HepG2 (cell line): ENCODE measurements around the gene CDC42EP5. TPM values are rescaled to one million over a fixed set of nuclear protein-coding genes. Genes with fewer than 3 reads are reported as not detected.
A peak's percentile ranks its signal among the peaks of the same experiment; 100 is the strongest.

Source experiments
- AHDC1 ChIP-seq: sonication (generic); formaldehyde crosslinking; IDR thresholded peaks from 2 replicates; pipeline ENCODE4 v1.5.1; 2020; ENCODE audit warnings: mild to moderate bottlenecking, missing genetic modification reagents, borderline replicate concordance
- BORCS8-MEF2B ChIP-seq: sonication (generic); formaldehyde crosslinking; IDR thresholded peaks from 2 replicates; pipeline ENCODE4 v1.8.0; 2022; ENCODE audit warnings: mild to moderate bottlenecking, missing genetic modification reagents
- DNMT1 ChIP-seq: sonication (generic); formaldehyde crosslinking; IDR thresholded peaks from 2 replicates; pipeline ENCODE4 v1.5.1; 2020; ENCODE audit warnings: mild to moderate bottlenecking, missing genetic modification reagents
- FOXP1 ChIP-seq, 2 experiments: fragments of 450-650 bp in 1 of 2; IDR thresholded peaks; 2 replicates each; pipeline ENCODE4 v1.6.1; 2017 to 2018; ENCODE audit warnings: antibody characterized with exemption in 1 of 2
- HNRNPH1 ChIP-seq: fragments of 200-400 bp; formaldehyde crosslinking; optimal IDR thresholded peaks from 2 replicates; pipeline ENCODE3; 2017; ENCODE audit warnings: mild to moderate bottlenecking, low read depth, low read length
- HOMEZ ChIP-seq: IDR thresholded peaks from 2 replicates; pipeline ENCODE4 v1.6.1; 2016; ENCODE audit warnings: low read depth
- MATR3 ChIP-seq: sonication (generic); formaldehyde crosslinking; IDR thresholded peaks from 2 replicates; pipeline ENCODE4 v1.4.0; 2020; ENCODE audit warnings: missing genetic modification reagents
- MAX ChIP-seq: IDR thresholded peaks from 2 replicates; pipeline ENCODE4 v1.6.1; 2012; ENCODE audit warnings: inconsistent platforms
- MED1 ChIP-seq: sonication (generic); formaldehyde crosslinking; IDR thresholded peaks from 2 replicates; pipeline ENCODE4 v1.4.0; 2020; ENCODE audit warnings: missing genetic modification reagents
- SALL1 ChIP-seq: sonication (generic); formaldehyde crosslinking; IDR thresholded peaks from 2 replicates; pipeline ENCODE4 v1.8.0; 2022; ENCODE audit warnings: mild to moderate bottlenecking, missing genetic modification reagents
- SP1 ChIP-seq, 2 experiments: fragments of 450-650 bp in 1 of 2; sonication (generic) in 1 of 2; formaldehyde crosslinking in 1 of 2; IDR thresholded peaks; 2 replicates each; pipeline versions ENCODE4 v1.4.0 to v1.6.1; 2016 to 2020; ENCODE audit warnings: missing genetic modification reagents in 1 of 2
- TAF15 ChIP-seq: fragments of 200-400 bp; formaldehyde crosslinking; IDR thresholded peaks from one replicate; pipeline ENCODE4 v1.6.1; 2018; ENCODE audit warnings: mild to moderate bottlenecking, low read depth, low read length; ENCODE audit not compliant: poor library complexity, severe bottlenecking
- ZFP82 ChIP-seq: sonication (generic); formaldehyde crosslinking; IDR thresholded peaks from 2 replicates; pipeline ENCODE4 v1.5.1; 2020; ENCODE audit warnings: mild to moderate bottlenecking, missing genetic modification reagents, borderline replicate concordance
- ZNF44 ChIP-seq: sonication (generic); formaldehyde crosslinking; IDR thresholded peaks from 2 replicates; pipeline ENCODE4 v1.5.1; 2020; ENCODE audit warnings: mild to moderate bottlenecking, missing genetic modification reagents
- ZNF646 ChIP-seq: sonication (generic); formaldehyde crosslinking; IDR thresholded peaks from 2 replicates; pipeline ENCODE4 v1.9.0; 2021; ENCODE audit warnings: mild to moderate bottlenecking, missing genetic modification reagents
- polyA plus RNA-seq, 8 experiments: library from polyadenylated mRNA; depleted of rRNA in 3 of 8; stranded (reverse) in 7 of 8; unstranded in 1 of 8; fragments of >200 nt; fragmentation: Illumina TruSeq in 4 of 8; extraction: Trizol in 4 of 8; gene quantifications; 2 replicates each; pipeline versions ENCODE4 v1.2.1 to v1.2.3, GENCODE V29; 2011 to 2016; ENCODE audit warnings: low read depth in 4 of 8, missing spikeins in 1 of 8, mixed read lengths in 1 of 8; ENCODE audit not compliant: insufficient read depth in 1 of 8
- total RNA-seq, 5 experiments: library from RNA; depleted of rRNA; stranded (reverse); fragments of >200 nt; fragmentation: Illumina TruSeq; extraction: Trizol; gene quantifications; 2 replicates each; pipeline ENCODE4 v1.2.3, GENCODE V29; 2016; ENCODE audit warnings: low read depth in 1 of 5

The CDC42EP5 gene
- total and polyA plus RNA-seq, 2 of the 13 experiments (the other 11 are each of a cell fraction or from before 2014, with no cell fraction given), result 0.41 to 1.6 TPM

GRCh38 chr19:54448040-54448773 is 24.9 kb downstream of the CDC42EP5 start (continued):
- TF ChIP-seq AHDC1 (CRISPR knock-in tag), result peak; percentile 54; the same call in 1 of the 2 replicates
- no peak for TF ChIP-seq BORCS8-MEF2B (CRISPR knock-in tag)
- no peak for TF ChIP-seq FOXP1 (IDR thresholded peaks at IDR 0.05)
- TF ChIP-seq FOXP1 (CRISPR knock-in tag; IDR thresholded peaks at IDR 0.05), result 0 out of 2 replicates have a peak, but pooled peaks have one; percentile 5
- no peak for TF ChIP-seq MAX
- 0 out of 2 replicates have a peak, but pooled peaks have one; percentile 9 for TF ChIP-seq SALL1 (CRISPR knock-in tag)
- TF ChIP-seq DNMT1 (CRISPR knock-in tag), result no peak
- no peak for TF ChIP-seq SP1 (IDR thresholded peaks at IDR 0.05)
- no peak for TF ChIP-seq SP1 (CRISPR knock-in tag; IDR thresholded peaks at IDR 0.05)
- 0 out of 2 replicates have a peak, but pooled peaks have one; percentile 35 for TF ChIP-seq ZNF646 (CRISPR knock-in tag)
- TF ChIP-seq ZFP82 (CRISPR knock-in tag), result 0 out of 2 replicates have a peak, but pooled peaks have one; percentile 23
- no peak for TF ChIP-seq ZNF44 (CRISPR knock-in tag)
- TF ChIP-seq MED1 (CRISPR knock-in tag), result no peak
- no peak for TF ChIP-seq TAF15
- no peak for TF ChIP-seq MATR3
- TF ChIP-seq HNRNPH1, result no peak
- no peak for TF ChIP-seq HOMEZ (CRISPR knock-in tag)
